Lower lobe of right lung (tissue), 2 donors: ENCODE measurements around the gene SIGMAR1. TPM values are rescaled to one million over a fixed set of nuclear protein-coding genes. Genes with fewer than 3 reads are reported as not detected.

Source experiments
- ATAC-seq, 2 donors: fragments of 200-7000 bp; cut with Tn5 transposase; one replicate each; pipeline ENCODE4 v1.9.1; 2020 to 2022; ENCODE audit warnings: mild to moderate bottlenecking in 2 of 2, moderate library complexity in 2 of 2
- DNase-seq: peaks from one replicate; pipeline ENCODE4 v3.0.0-alpha.2; 2020
- H3K27ac ChIP-seq: fragments of 200-600 bp; one replicate; pipeline ENCODE4 v1.8.0; 2022
- H3K27me3 ChIP-seq: fragments of 200-600 bp; one replicate; pipeline ENCODE4 v1.8.0; 2022; ENCODE audit warnings: low read depth
- H3K36me3 ChIP-seq: fragments of 200-600 bp; one replicate; pipeline ENCODE4 v1.8.0; 2022; ENCODE audit warnings: mild to moderate bottlenecking
- H3K4me1 ChIP-seq: fragments of 200-600 bp; one replicate; pipeline ENCODE4 v1.8.0; 2022
- H3K4me3 ChIP-seq: fragments of 200-600 bp; one replicate; pipeline ENCODE4 v1.8.0; 2022; ENCODE audit warnings: mild to moderate bottlenecking
- H3K9me3 ChIP-seq: fragments of 200-600 bp; one replicate; pipeline ENCODE4 v1.8.0; 2022
- intact Hi-C: fragments of 100-400 bp; cut with DNase I; formaldehyde crosslinking; loops from one replicate; pipeline ENCODE4 v1.11.0; 2022
- total RNA-seq: library from RNA; stranded (reverse); fragmentation: NEBNext Ultra II Directional; extraction: Animal tissue kit (Norgen Biotek cat#: 25700); gene quantifications from one replicate; pipeline ENCODE4 v1.2.1, GENCODE V29; 2021
- TF ChIP-seq, protein P1 (sequence below): fragments of 200-600 bp; IDR thresholded peaks from one replicate; pipeline ENCODE4 v1.8.0; 2022; ENCODE audit warnings: antibody characterized with exemption, mild to moderate bottlenecking
- donor health status: DM: no; HTN: yes; CAD: no; lungs with severe emphysema.

The SIGMAR1 gene
- total RNA-seq, 1 donor from 2014 or later: 35.0 TPM

GRCh38 chr9:34669809-34670562 lies 32.4 kb upstream of the SIGMAR1 start:
- no peaks in the 10 kb centered on the region for H3K36me3 ChIP-seq
- H3K9me3 ChIP-seq: no peaks in the 10 kb centered on the region
- TF ChIP-seq, protein P1, sequence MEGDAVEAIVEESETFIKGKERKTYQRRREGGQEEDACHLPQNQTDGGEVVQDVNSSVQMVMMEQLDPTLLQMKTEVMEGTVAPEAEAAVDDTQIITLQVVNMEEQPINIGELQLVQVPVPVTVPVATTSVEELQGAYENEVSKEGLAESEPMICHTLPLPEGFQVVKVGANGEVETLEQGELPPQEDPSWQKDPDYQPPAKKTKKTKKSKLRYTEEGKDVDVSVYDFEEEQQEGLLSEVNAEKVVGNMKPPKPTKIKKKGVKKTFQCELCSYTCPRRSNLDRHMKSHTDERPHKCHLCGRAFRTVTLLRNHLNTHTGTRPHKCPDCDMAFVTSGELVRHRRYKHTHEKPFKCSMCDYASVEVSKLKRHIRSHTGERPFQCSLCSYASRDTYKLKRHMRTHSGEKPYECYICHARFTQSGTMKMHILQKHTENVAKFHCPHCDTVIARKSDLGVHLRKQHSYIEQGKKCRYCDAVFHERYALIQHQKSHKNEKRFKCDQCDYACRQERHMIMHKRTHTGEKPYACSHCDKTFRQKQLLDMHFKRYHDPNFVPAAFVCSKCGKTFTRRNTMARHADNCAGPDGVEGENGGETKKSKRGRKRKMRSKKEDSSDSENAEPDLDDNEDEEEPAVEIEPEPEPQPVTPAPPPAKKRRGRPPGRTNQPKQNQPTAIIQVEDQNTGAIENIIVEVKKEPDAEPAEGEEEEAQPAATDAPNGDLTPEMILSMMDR: no peak
- no peak overlapping the region for H3K27ac ChIP-seq
- peaks cover 14% of the 10 kb centered on the region for H3K4me1 ChIP-seq
- ATAC-seq: no peak
- no peaks in the 10 kb centered on the region for H3K27me3 ChIP-seq
- no peak for DNase-seq
- intact Hi-C loops: no loop called here
- no peak overlapping the region for H3K4me3 ChIP-seq

GRCh38 chr9:34665381-34666250 lies 28.0 kb upstream of the SIGMAR1 start:
- ATAC-seq: peak; percentile 95
- peak; percentile 95 for DNase-seq

GRCh38 chr9:34665067-34665380 lies 27.4 kb upstream of the SIGMAR1 start:
- H3K4me1 ChIP-seq: peaks cover 24% of the 10 kb centered on the region
- intact Hi-C loops: no loop called here
- TF ChIP-seq, protein P1: no peak
- H3K27me3 ChIP-seq: no peaks in the 10 kb centered on the region
- peaks cover 16% of the 10 kb centered on the region for H3K36me3 ChIP-seq
- no peaks in the 10 kb centered on the region for H3K9me3 ChIP-seq
- peak overlapping the region; percentile 98 for H3K27ac ChIP-seq
- peak; percentile 21 for ATAC-seq
- H3K4me3 ChIP-seq: peak overlapping the region; percentile 69
- no peak for DNase-seq

More at GRCh38 chr9:34665381-34666250, 28.0 kb upstream of the SIGMAR1 start:
- Histone ChIP-seq H3K27me3 (no peaks in the 10 kb centered on the region), H3K9me3 (no peaks in the 10 kb centered on the region), H3K36me3 (peaks cover 11% of the 10 kb centered on the region), H3K4me3 (peak overlapping the region; percentile 69), H3K27ac (peak overlapping the region; percentile 98), H3K4me1 (peaks cover 24% of the 10 kb centered on the region)
- intact Hi-C loops: no loop called here
- TF ChIP-seq, protein P1: no peak

DNA sequence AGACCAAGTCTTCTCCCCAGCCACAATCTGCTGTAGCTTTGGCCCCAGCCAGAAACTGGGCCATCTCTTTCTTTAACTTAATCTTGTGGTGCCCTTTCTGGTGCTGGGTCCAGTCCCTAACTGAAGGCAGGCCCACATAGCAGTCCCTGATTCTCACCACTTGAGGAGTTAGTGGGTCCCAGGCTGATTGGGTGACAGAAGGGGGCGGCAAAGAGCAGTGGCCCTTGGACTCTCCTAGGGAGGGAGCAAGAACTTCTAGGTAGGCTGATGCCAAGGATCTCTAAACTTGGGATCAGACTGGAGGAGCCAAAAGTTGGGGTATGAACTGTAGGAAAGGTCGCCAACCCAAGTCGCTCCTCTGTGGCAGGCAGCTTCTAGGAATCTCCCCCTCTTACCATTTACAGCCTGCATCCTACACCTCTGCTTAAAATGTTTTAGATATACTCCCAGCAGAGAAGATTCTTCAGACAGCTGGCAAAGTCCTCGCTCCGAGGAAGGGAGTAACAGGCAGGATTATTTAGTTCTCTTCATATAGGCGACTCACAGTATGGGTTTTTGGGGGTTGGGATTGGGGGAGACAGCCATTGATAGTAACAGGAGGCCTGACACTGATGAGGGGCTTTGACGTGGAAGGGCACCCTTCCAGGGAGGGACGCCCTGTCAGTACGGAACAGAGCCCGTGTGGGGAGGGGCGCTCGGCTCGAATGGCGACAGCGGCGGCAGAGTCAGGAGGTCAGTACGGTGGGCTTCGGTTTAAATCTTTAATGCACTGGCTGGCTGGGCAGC lies 26.9 kb upstream of the SIGMAR1 start:
- intact Hi-C loops: no loop called here
- peak; percentile 79 for DNase-seq

GRCh38 chr9:34663303-34663605 lies 25.7 kb upstream of the SIGMAR1 start:
- Histone ChIP-seq H3K27ac (no peak overlapping the region), H3K9me3 (no peaks in the 10 kb centered on the region), H3K4me3 (no peak overlapping the region), H3K27me3 (no peaks in the 10 kb centered on the region), H3K4me1 (peaks cover 24% of the 10 kb centered on the region), H3K36me3 (peaks cover 23% of the 10 kb centered on the region)
- ATAC-seq: no peak
- TF ChIP-seq, protein P1: no peak
- intact Hi-C loops: no loop called here
- no peak for DNase-seq

More for the DNA sequence above, 26.9 kb upstream of the SIGMAR1 start:
- Histone ChIP-seq H3K4me1 (peaks cover 24% of the 10 kb centered on the region), H3K27me3 (no peaks in the 10 kb centered on the region), H3K4me3 (peak overlapping the region; percentile 69), H3K27ac (peak overlapping the region; percentile 98), H3K9me3 (no peaks in the 10 kb centered on the region), H3K36me3 (peaks cover 21% of the 10 kb centered on the region)
- peak; percentile 63 to 64 for ATAC-seq
- TF ChIP-seq, protein P1: peak; percentile 69
